Measurements from ENCODE around the gene SND1.
A peak's percentile ranks its signal among the peaks of the same experiment; 100 is the strongest.

SND1 gene

GRCh38 chr7:127711872-127712271 lies 59.9 kb downstream of the SND1 start:
- DNase-seq = no peak
- intact Hi-C loops (cut with DNase I) = loop anchor here (10.0 kb wide), 1 partner anchor 313 kb away; no protein-coding TSS in a partner anchor

- intact Hi-C loops (cut with DNase I) = loop anchor here (10.0 kb wide), 1 partner anchor 312 kb away; no protein-coding TSS in a partner anchor
- DNase-seq = no peak
These were observed 61.0 kb downstream of the SND1 start for GRCh38 chr7:127713006-127713405.

- DNase-seq = peak in 1 of 42 donors; percentile 10
- intact Hi-C loops (cut with DNase I) = loop anchor here (10.0 kb wide), 1 partner anchor 311 kb away; no protein-coding TSS in a partner anchor
These were observed 61.8 kb downstream of the SND1 start for GRCh38 chr7:127713758-127714157.

GRCh38 chr7:127715272-127715671 lies 63.3 kb downstream of the SND1 start:
- intact Hi-C loops (cut with DNase I) = loop anchor here (10.0 kb wide), 1 partner anchor 310 kb away; no protein-coding TSS in a partner anchor
- no peak for DNase-seq

- no peak for DNase-seq
- intact Hi-C loops (cut with DNase I) = loop anchor here (10.0 kb wide), 1 partner anchor 309 kb away; no protein-coding TSS in a partner anchor
These were observed 63.9 kb downstream of the SND1 start for GRCh38 chr7:127715901-127716300.

GRCh38 chr7:127717502-127718339 lies 65.7 kb downstream of the SND1 start:
- DNase-seq = no peak
- intact Hi-C loops (cut with DNase I) = loop anchor here (10.0 kb wide), 1 partner anchor 307 kb away; no protein-coding TSS in a partner anchor

GRCh38 chr7:127718340-127718679 lies 66.3 kb downstream of the SND1 start:
- intact Hi-C loops (cut with DNase I) = loop anchor here (10.0 kb wide), 1 partner anchor 306 kb away; no protein-coding TSS in a partner anchor
- DNase-seq = peak in 30 of 42 donors; percentile 6 to 76 (median 35)

- no peak for DNase-seq
- intact Hi-C loops (cut with DNase I) = no loop called here
These were observed 74.5 kb downstream of the SND1 start for GRCh38 chr7:127726476-127726875.

- intact Hi-C loops (cut with DNase I) = no loop called here
- DNase-seq = no peak
These were observed 78.8 kb downstream of the SND1 start for GRCh38 chr7:127730658-127731276.

GRCh38 chr7:127731431-127732080 lies 79.6 kb downstream of the SND1 start:
- intact Hi-C loops (cut with DNase I) = no loop called here

GRCh38 chr7:127732306-127732705 lies 80.3 kb downstream of the SND1 start:
- DNase-seq = no peak
- intact Hi-C loops (cut with DNase I) = no loop called here

More at GRCh38 chr7:127731431-127732080, 79.6 kb downstream of the SND1 start:
- DNase-seq = no peak

- intact Hi-C loops (cut with DNase I) = no loop called here
- no peak for DNase-seq
These were observed 82.0 kb downstream of the SND1 start for GRCh38 chr7:127733986-127734385.

- no peak for DNase-seq
- intact Hi-C loops (cut with DNase I) = no loop called here
These were observed 84.5 kb downstream of the SND1 start for GRCh38 chr7:127736511-127736910.

GRCh38 chr7:127738859-127739258 lies 86.9 kb downstream of the SND1 start:
- DNase-seq = no peak
- intact Hi-C loops (cut with DNase I) = no loop called here

GRCh38 chr7:127741764-127742375 lies 89.9 kb downstream of the SND1 start:
- intact Hi-C loops (cut with DNase I) = no loop called here
- no peak for DNase-seq

- intact Hi-C loops (cut with DNase I) = no loop called here
- DNase-seq = no peak
These were observed 93.5 kb downstream of the SND1 start for GRCh38 chr7:127745445-127745844.

- DNase-seq = no peak
- intact Hi-C loops (cut with DNase I) = no loop called here
These were observed 99.1 kb downstream of the SND1 start for GRCh38 chr7:127751062-127751461.

- DNase-seq = peak in 7 of 42 donors; percentile 5 to 62 (median 17)
- intact Hi-C loops (cut with DNase I) = no loop called here
These were observed 99.8 kb downstream of the SND1 start for GRCh38 chr7:127751490-127752448.

All from head of caudate nucleus (tissue), 42 donors.